ENCODE results near the gene ADI1. TPM values are rescaled to one million over a fixed set of nuclear protein-coding genes. Genes with fewer than 3 reads are reported as not detected.
A peak's percentile ranks its signal among the peaks of the same experiment; 100 is the strongest.

The ADI1 gene
- total RNA-seq, 2 experiments from 2014 or later, result 28.4 to 30.2 TPM

GRCh38 chr2:3463944-3464343 is 55.4 kb downstream of the ADI1 start:
- H3K4me1 ChIP-seq (ENCODE audit: insufficient read depth, low read length), result peaks cover 9% of the 10 kb centered on the region
- H3K4me3 ChIP-seq (ENCODE audit: low read length), result no peak overlapping the region
- H3K9me3 ChIP-seq (ENCODE audit: control insufficient read depth in 1 of 2, insufficient read depth in 1 of 2, low read length in 2 of 2), result peaks cover 0 to 3% of the 10 kb centered on the region in 2 experiments
- Mint-ChIP-seq H3K4me3 (no peak overlapping the region), H3K9me3 (no peaks in the 10 kb centered on the region), H3K36me3 (ENCODE audit: low read depth) (peaks cover 68% of the 10 kb centered on the region), H3K27me3 (no peaks in the 10 kb centered on the region), H3K27ac (no peak overlapping the region), H3K4me1 (ENCODE audit: low read depth) (peaks cover 13% of the 10 kb centered on the region)
- CTCF ChIA-PET, result no interaction called here
- H3K27me3 ChIP-seq (ENCODE audit: control insufficient read depth in 1 of 2, insufficient read depth in 2 of 2, low read length in 2 of 2), result no peaks in the 10 kb centered on the region
- no peak overlapping the region for H3K27ac ChIP-seq (ENCODE audit: low read depth in 1 of 2, low read length in 2 of 2)
- no peak for DNase-seq
- ATAC-seq (ENCODE audit: poor library complexity), result no peak
- POLR2A ChIA-PET, result no interaction called here
- peaks cover 55% of the 10 kb centered on the region for H3K36me3 ChIP-seq (ENCODE audit: insufficient read depth, low read length)
- intact Hi-C loops (cut with DNase I, micrococcal nuclease), result loop anchor here (5.0 kb wide), 2 partner anchors 42 to 1342 kb away; no protein-coding TSS in a partner anchor
- no peak for TF ChIP-seq CTCF (IDR thresholded peaks at IDR 0.05)

GRCh38 chr2:3463186-3463835 is 56.0 kb downstream of the ADI1 start:
- CTCF ChIA-PET, result no interaction called here
- no peak overlapping the region for H3K4me3 Mint-ChIP-seq
- peaks cover 52% of the 10 kb centered on the region for H3K36me3 ChIP-seq (ENCODE audit: insufficient read depth, low read length)
- POLR2A ChIA-PET, result no interaction called here
- peaks cover 68% of the 10 kb centered on the region for H3K36me3 Mint-ChIP-seq (ENCODE audit: low read depth)
- H3K4me1 ChIP-seq (ENCODE audit: insufficient read depth, low read length), result peaks cover 9% of the 10 kb centered on the region
- peaks cover 13% of the 10 kb centered on the region for H3K4me1 Mint-ChIP-seq (ENCODE audit: low read depth)
- TF ChIP-seq CTCF (IDR thresholded peaks at IDR 0.05), result no peak
- H3K27me3 Mint-ChIP-seq, result no peaks in the 10 kb centered on the region
- H3K9me3 Mint-ChIP-seq, result no peaks in the 10 kb centered on the region
- H3K27ac ChIP-seq (ENCODE audit: low read depth in 1 of 2, low read length in 2 of 2), result no peak overlapping the region
- intact Hi-C loops (cut with DNase I, micrococcal nuclease), result loop anchor here (5.0 kb wide), 2 partner anchors 41 to 1341 kb away; no protein-coding TSS in a partner anchor
- no peaks in the 10 kb centered on the region for H3K27me3 ChIP-seq (ENCODE audit: control insufficient read depth in 1 of 2, insufficient read depth in 2 of 2, low read length in 2 of 2)
- H3K4me3 ChIP-seq (ENCODE audit: low read length), result no peak overlapping the region
- DNase-seq (no peak), ATAC-seq (ENCODE audit: poor library complexity) (no peak)
- H3K9me3 ChIP-seq (ENCODE audit: control insufficient read depth in 1 of 2, insufficient read depth in 1 of 2, low read length in 2 of 2), result peaks cover 0 to 3% of the 10 kb centered on the region in 2 experiments
- H3K27ac Mint-ChIP-seq, result no peak overlapping the region

- Mint-ChIP-seq H3K4me1 (ENCODE audit: low read depth) (peaks cover 13% of the 10 kb centered on the region), H3K27me3 (no peaks in the 10 kb centered on the region), H3K9me3 (no peaks in the 10 kb centered on the region), H3K36me3 (ENCODE audit: low read depth) (peaks cover 65% of the 10 kb centered on the region), H3K27ac (peak overlapping the region; percentile 56), H3K4me3 (no peak overlapping the region)
- ChIA-PET POLR2A (no interaction called here), CTCF (interaction anchor here (1.0 kb wide), 2 partner anchors 39 to 48 kb away, joined by 3 to 4 read pairs; no protein-coding TSS in a partner anchor)
- no peak overlapping the region for H3K4me3 ChIP-seq (ENCODE audit: low read length)
- H3K36me3 ChIP-seq (ENCODE audit: insufficient read depth, low read length), result peaks cover 50% of the 10 kb centered on the region
- intact Hi-C loops (cut with DNase I, micrococcal nuclease), result loop anchor here (1.0 to 5.0 kb wide), 3 partner anchors 40 to 1340 kb away; no protein-coding TSS in a partner anchor
- TF ChIP-seq CTCF (IDR thresholded peaks at IDR 0.05), result peak; percentile 35
- ATAC-seq (ENCODE audit: poor library complexity), result peak; percentile 11
- DNase-seq, result no peak
- no peak overlapping the region for H3K27ac ChIP-seq (ENCODE audit: low read depth in 1 of 2, low read length in 2 of 2)
- H3K4me1 ChIP-seq (ENCODE audit: insufficient read depth, low read length), result peaks cover 9% of the 10 kb centered on the region
- H3K27me3 ChIP-seq (ENCODE audit: control insufficient read depth in 1 of 2, insufficient read depth in 2 of 2, low read length in 2 of 2), result no peaks in the 10 kb centered on the region
- peaks cover 0 to 3% of the 10 kb centered on the region in 2 experiments for H3K9me3 ChIP-seq (ENCODE audit: control insufficient read depth in 1 of 2, insufficient read depth in 1 of 2, low read length in 2 of 2)
Measured at GRCh38 chr2:3462493-3463104, 56.7 kb downstream of the ADI1 start.

Data from CD4-positive, alpha-beta T cell (primary cell).